A549 (cell line): Measurements from ENCODE around the gene EWSR1.

Source experiments
- EP300 ChIP-seq, 2 experiments: fragments of >200 bp; sonication (Bioruptor Twin); formaldehyde crosslinking; IDR thresholded peaks; 2 replicates in 1 of 2; 3 replicates in 1 of 2; pipeline ENCODE4 v1.6.1; 2016 to 2017
- JUNB ChIP-seq: fragments of >200 bp; sonication (Bioruptor Twin); formaldehyde crosslinking; IDR thresholded peaks from 2 replicates; pipeline ENCODE4 v1.6.1; 2016
- MYC ChIP-seq: IDR thresholded peaks from 2 replicates; pipeline ENCODE4 v1.6.1; 2012; ENCODE audit warnings: mild to moderate bottlenecking, inconsistent platforms, low read length, improper control_type of control experiment, borderline replicate concordance
- NR3C1 ChIP-seq: fragments of >200 bp; sonication (Bioruptor Twin); formaldehyde crosslinking; IDR thresholded peaks from 3 replicates; pipeline ENCODE4 v1.6.1; 2017
- PHF8 ChIP-seq: fragments of 200-600 bp; sonication (generic); IDR thresholded peaks from 2 replicates; pipeline ENCODE4 v1.6.1; 2016; ENCODE audit warnings: low read depth, mild to moderate bottlenecking, antibody characterized with exemption, moderate library complexity, borderline replicate concordance
- POLR2A ChIP-seq: IDR thresholded peaks from 2 replicates; pipeline ENCODE4 v1.6.1; 2012; ENCODE audit warnings: mild to moderate bottlenecking, low read length
- RAD21 ChIP-seq, 2 experiments: fragments of >200 bp in 1 of 2; sonication (Bioruptor Twin) in 1 of 2; formaldehyde crosslinking in 1 of 2; IDR thresholded peaks in 1 of 2; conservative IDR thresholded peaks in 1 of 2; 2 replicates in 1 of 2; 3 replicates in 1 of 2; pipeline ENCODE4 v1.6.1; 2012 to 2018; ENCODE audit warnings: inconsistent platforms in 1 of 2
- RCOR1 ChIP-seq: fragments of 150-350 bp; IDR thresholded peaks from 2 replicates; pipeline ENCODE4 v1.6.1; 2014; ENCODE audit warnings: antibody characterized with exemption, low read length, low read depth
- TF ChIP-seq, protein P1 (sequence below): fragments of >200 bp; sonication (Bioruptor Twin); formaldehyde crosslinking; IDR thresholded peaks from 3 replicates; pipeline ENCODE4 v1.5.1; 2016
- TF ChIP-seq, protein P2 (sequence below): fragments of >200 bp; sonication (Bioruptor Twin); formaldehyde crosslinking; IDR thresholded peaks from 2 replicates; pipeline ENCODE4 v1.6.1; 2016
- TF ChIP-seq, protein P3 (sequence below): fragments of 250-450 bp; sonication (Bioruptor Pico); IDR thresholded peaks from 2 replicates; pipeline ENCODE4 v1.5.0; 2020; ENCODE audit warnings: low read depth, mild to moderate bottlenecking, moderate library complexity

DNA sequence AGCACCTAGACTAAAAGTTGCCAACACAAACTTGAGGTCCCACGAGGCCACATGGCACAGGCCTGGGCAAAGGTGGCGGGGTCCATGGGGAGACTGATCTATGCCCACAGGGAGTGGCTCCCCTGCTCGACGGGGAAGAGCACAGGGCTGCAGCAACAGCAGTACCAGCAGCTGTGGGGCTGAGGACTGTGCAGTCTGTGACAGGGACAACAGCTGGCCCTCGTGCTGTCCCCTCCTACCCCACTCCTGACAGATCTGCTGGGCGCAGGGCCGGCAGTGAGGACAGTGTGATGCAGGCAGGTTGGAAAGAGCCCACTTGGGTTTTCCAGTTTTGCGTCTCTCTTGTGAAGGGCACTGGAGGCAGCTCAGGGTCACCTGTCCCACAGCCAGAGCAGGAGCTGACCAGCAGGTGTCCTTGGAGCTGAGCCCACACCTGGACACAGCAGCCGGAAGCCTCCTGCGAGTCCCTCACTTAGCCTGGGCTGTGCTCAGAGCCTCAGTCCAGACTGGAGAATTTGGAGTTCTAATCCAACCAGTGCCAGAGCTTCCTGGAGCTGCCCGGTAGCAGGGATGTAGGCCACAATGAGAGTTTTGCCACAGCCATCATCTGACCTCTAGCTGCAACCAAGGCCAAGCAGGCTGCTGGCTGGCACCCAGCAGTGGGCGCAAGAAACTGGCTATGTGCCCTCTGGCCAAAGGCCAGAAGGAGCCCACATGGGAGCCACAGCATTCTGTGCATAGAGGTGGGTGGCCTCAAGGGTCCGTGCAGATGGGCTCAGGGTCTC lies 34.8 kb downstream of the EWSR1 start:
- TF ChIP-seq EP300 (IDR thresholded peaks at IDR 0.05) (no peak), RCOR1 (no peak), MYC (no peak), PHF8 (no peak), RAD21 (conservative IDR thresholded peaks at IDR 0.05 in 1 of 2, IDR thresholded peaks at IDR 0.05 in 1 of 2) (no peak), POLR2A (no peak), JUNB (no peak), NR3C1 (no peak)
- TF ChIP-seq, protein P1, sequence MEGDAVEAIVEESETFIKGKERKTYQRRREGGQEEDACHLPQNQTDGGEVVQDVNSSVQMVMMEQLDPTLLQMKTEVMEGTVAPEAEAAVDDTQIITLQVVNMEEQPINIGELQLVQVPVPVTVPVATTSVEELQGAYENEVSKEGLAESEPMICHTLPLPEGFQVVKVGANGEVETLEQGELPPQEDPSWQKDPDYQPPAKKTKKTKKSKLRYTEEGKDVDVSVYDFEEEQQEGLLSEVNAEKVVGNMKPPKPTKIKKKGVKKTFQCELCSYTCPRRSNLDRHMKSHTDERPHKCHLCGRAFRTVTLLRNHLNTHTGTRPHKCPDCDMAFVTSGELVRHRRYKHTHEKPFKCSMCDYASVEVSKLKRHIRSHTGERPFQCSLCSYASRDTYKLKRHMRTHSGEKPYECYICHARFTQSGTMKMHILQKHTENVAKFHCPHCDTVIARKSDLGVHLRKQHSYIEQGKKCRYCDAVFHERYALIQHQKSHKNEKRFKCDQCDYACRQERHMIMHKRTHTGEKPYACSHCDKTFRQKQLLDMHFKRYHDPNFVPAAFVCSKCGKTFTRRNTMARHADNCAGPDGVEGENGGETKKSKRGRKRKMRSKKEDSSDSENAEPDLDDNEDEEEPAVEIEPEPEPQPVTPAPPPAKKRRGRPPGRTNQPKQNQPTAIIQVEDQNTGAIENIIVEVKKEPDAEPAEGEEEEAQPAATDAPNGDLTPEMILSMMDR = no peak
- TF ChIP-seq, protein P2, sequence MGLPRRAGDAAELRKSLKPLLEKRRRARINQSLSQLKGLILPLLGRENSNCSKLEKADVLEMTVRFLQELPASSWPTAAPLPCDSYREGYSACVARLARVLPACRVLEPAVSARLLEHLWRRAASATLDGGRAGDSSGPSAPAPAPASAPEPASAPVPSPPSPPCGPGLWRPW = no peak
- TF ChIP-seq, protein P3, sequence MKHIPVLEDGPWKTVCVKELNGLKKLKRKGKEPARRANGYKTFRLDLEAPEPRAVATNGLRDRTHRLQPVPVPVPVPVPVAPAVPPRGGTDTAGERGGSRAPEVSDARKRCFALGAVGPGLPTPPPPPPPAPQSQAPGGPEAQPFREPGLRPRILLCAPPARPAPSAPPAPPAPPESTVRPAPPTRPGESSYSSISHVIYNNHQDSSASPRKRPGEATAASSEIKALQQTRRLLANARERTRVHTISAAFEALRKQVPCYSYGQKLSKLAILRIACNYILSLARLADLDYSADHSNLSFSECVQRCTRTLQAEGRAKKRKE = no peak
